ENCODE data around the gene OR2D2. TPM values are rescaled to one million over a fixed set of nuclear protein-coding genes. Genes with fewer than 3 reads are reported as not detected.

OR2D2 gene
- not detected in 2 replicates for total RNA-seq

GRCh38 chr11:6892400-6892799 is at the start of gene OR2D2:
TSS of gene OR2D2 (minus strand) at chr11:6892500. CDS start at chr11:6892500, 0 bp downstream.

GRCh38 chr11:6926208-6927029 is 34.1 kb upstream of the OR2D2 start, which contains the start of gene ZNF215:
TSS of gene ZNF215 (plus strand) at chr11:6926426. CDS start at chr11:6932273, 5,847 bp downstream.

GRCh38 chr11:6920702-6921101 is 28.4 kb upstream of the OR2D2 start, which contains the start of gene OR2D3:
TSS of gene OR2D3 (plus strand) at chr11:6921002. CDS start at chr11:6921002, 0 bp downstream.

GRCh38 chr11:6876325-6876724 is 16.0 kb downstream of the OR2D2 start, which contains the start of gene OR10A4:
TSS of gene OR10A4 (plus strand) at chr11:6876625. CDS start at chr11:6876648, 23 bp downstream.

GRCh38 chr11:6862961-6863360 is 29.3 kb downstream of the OR2D2 start, which contains the start of gene OR10A2:
TSS of gene OR10A2 (plus strand) at chr11:6863057. CDS start at chr11:6869755, 6,698 bp downstream.

GRCh38 chr11:6845383-6845782 is 46.9 kb downstream of the OR2D2 start, which contains the start of gene OR10A5:
TSS of gene OR10A5 (plus strand) at chr11:6845683. CDS start at chr11:6845683, 0 bp downstream.

Other genes with a start within 250 kb of the OR2D2 start
- 33.4 and 45.6 TPM in 2 replicates for gene DCHS1, start 236.7 kb downstream of the OR2D2 start, total RNA-seq
- gene MRPL17, start 209.2 kb downstream of the OR2D2 start, total RNA-seq = 38.6 and 42.4 TPM in 2 replicates
- gene OR2AG2, start 120.5 kb downstream of the OR2D2 start, total RNA-seq = not detected in 2 replicates
- gene OR2AG1, start 109.5 kb downstream of the OR2D2 start, total RNA-seq = not detected in 2 replicates
- gene OR6A2, start 92.8 kb downstream of the OR2D2 start, total RNA-seq = under 0.01 TPM in 1 of 2 replicates, not detected in the other
- not detected in 2 replicates for gene OR10A5, start 46.8 kb downstream of the OR2D2 start, total RNA-seq
- gene OR10A2, start 29.4 kb downstream of the OR2D2 start, total RNA-seq = not detected in 2 replicates
- not detected in 2 replicates for gene OR10A4, start 15.9 kb downstream of the OR2D2 start, total RNA-seq
- gene OR2D3, start 28.5 kb upstream of the OR2D2 start, total RNA-seq = not detected in 2 replicates
- gene ZNF215, start 33.9 kb upstream of the OR2D2 start, total RNA-seq = 0.33 and 0.69 TPM in 2 replicates
- under 0.01 and 0.26 TPM in 2 replicates for gene ZNF214, start 127.8 kb upstream of the OR2D2 start, total RNA-seq
- gene NLRP14, start 128.0 kb upstream of the OR2D2 start, total RNA-seq = not detected in 2 replicates
- not detected in 2 replicates for gene RBMXL2, start 196.5 kb upstream of the OR2D2 start, total RNA-seq

Data from dermis lymphatic vessel endothelial cell (primary cell).